H1 (cell line): ENCODE results near the gene SLC25A11. TPM values are rescaled to one million over a fixed set of nuclear protein-coding genes. Genes with fewer than 3 reads are reported as not detected.

Experiments used
- CTCF ChIA-PET: fragments of 300-600 bp; sonication (Branson Sonifier 250); formaldehyde crosslinking; loops from one replicate; lab custom pipeline; 2021; ENCODE audit not compliant: partially characterized antibody; lab: Charles Lee
- POLR2A ChIA-PET: fragments of 300-600 bp; sonication (Branson Sonifier 250); formaldehyde crosslinking; loops from one replicate; lab custom pipeline; 2021; ENCODE audit warnings: inconsistent platforms; ENCODE audit not compliant: partially characterized antibody; lab: Charles Lee
- DNase-seq, 2 experiments: peaks; one replicate each; pipeline versions ENCODE4 v3.0.0 to v3.0.0-alpha.2; 2010 to 2022; ENCODE audit warnings: low spot score in 2 of 2, low read depth in 1 of 2, mixed read lengths in 1 of 2
- FAIRE-seq: peaks from 2 replicates; lab custom pipeline; 2011; peaks lifted over from hg19 to GRCh38; lab: Jason Lieb, UNC
- H2AFZ ChIP-seq: 2 replicates; pipeline ENCODE4 v1.8.1; 2012; ENCODE audit warnings: low read length, inconsistent platforms
- H2AK5ac ChIP-seq: 2 replicates; pipeline ENCODE4 v1.6.1; 2013; ENCODE audit warnings: low read depth, low read length
- H2BK120ac ChIP-seq: replicated peaks from 2 replicates; pipeline ENCODE3; 2013; ENCODE audit warnings: low read depth, low read length, inconsistent platforms
- H2BK12ac ChIP-seq: 2 replicates; pipeline ENCODE4 v1.6.1; 2013; ENCODE audit warnings: low read depth, low read length
- H2BK15ac ChIP-seq: 2 replicates; pipeline ENCODE4 v1.6.1; 2013; ENCODE audit warnings: low read length
- H2BK20ac ChIP-seq: 2 replicates; pipeline ENCODE4 v1.6.1; 2013; ENCODE audit warnings: low read length
- H2BK5ac ChIP-seq: 2 replicates; pipeline ENCODE4 v1.6.1; 2013; ENCODE audit warnings: low read depth, low read length
- H3K14ac ChIP-seq: 2 replicates; pipeline ENCODE4 v1.6.1; 2013; ENCODE audit warnings: inconsistent platforms; ENCODE audit not compliant: insufficient read length
- H3K18ac ChIP-seq: 2 replicates; pipeline ENCODE4 v1.6.1; 2013; ENCODE audit warnings: low read length; ENCODE audit errors: extremely low read depth
- H3K23ac ChIP-seq: 2 replicates; pipeline ENCODE4 v1.6.1; 2013; ENCODE audit warnings: inconsistent platforms; ENCODE audit not compliant: insufficient read length
- H3K23me2 ChIP-seq: 2 replicates; pipeline ENCODE4 v1.6.1; 2013; ENCODE audit warnings: low read depth, low read length
- H3K27ac ChIP-seq: 2 replicates; pipeline ENCODE4 v1.6.1; 2011; ENCODE audit warnings: low read depth, low read length, inconsistent platforms
- H3K27me3 ChIP-seq, 4 experiments: replicated peaks in 1 of 4; 1 replicate in 1 of 4; 2 replicates in 3 of 4; pipeline versions ENCODE4 v1.6.1 to v1.8.1; 2011 to 2013; ENCODE audit warnings: low read length in 3 of 4, mild to moderate bottlenecking in 3 of 4, inconsistent platforms in 2 of 4, mixed read lengths in 2 of 4, moderate library complexity in 1 of 4; ENCODE audit not compliant: control insufficient read depth in 3 of 4, insufficient read depth in 3 of 4; ENCODE audit errors: extremely low read depth in 1 of 4
- H3K36me3 ChIP-seq, 4 experiments: 2 replicates each; pipeline versions ENCODE4 v1.6.1 to v1.8.1; 2011 to 2013; ENCODE audit warnings: mild to moderate bottlenecking in 4 of 4, low read length in 3 of 4, moderate library complexity in 2 of 4, control low read depth in 1 of 4, inconsistent platforms in 1 of 4; ENCODE audit not compliant: insufficient read depth in 4 of 4, control insufficient read depth in 2 of 4
- H3K4ac ChIP-seq: replicated peaks from 2 replicates; pipeline ENCODE3; 2013; ENCODE audit warnings: low read length, low read depth, mixed read lengths, inconsistent platforms; ENCODE audit not compliant: insufficient read length
- H3K4me1 ChIP-seq, 4 experiments: replicated peaks in 1 of 4; 1 replicate in 1 of 4; 2 replicates in 3 of 4; pipeline versions ENCODE4 v1.6.1 to v1.8.1; 2011 to 2013; ENCODE audit warnings: low read length in 3 of 4, inconsistent platforms in 2 of 4, mixed read lengths in 1 of 4; ENCODE audit not compliant: insufficient read depth in 4 of 4, control insufficient read depth in 3 of 4
- H3K4me2 ChIP-seq, 2 experiments: 2 replicates each; pipeline versions ENCODE4 v1.6.1 to v1.8.1; 2011 to 2013; ENCODE audit warnings: low read depth in 2 of 2, low read length in 2 of 2, control low read depth in 1 of 2, inconsistent platforms in 1 of 2, mild to moderate bottlenecking in 1 of 2; ENCODE audit not compliant: insufficient read depth in 1 of 2
- H3K4me3 ChIP-seq, 4 experiments: fragments of 200-600, 300-600 bp in 1 of 4; sonication (generic), shearing (Covaris generic), sonication (Bioruptor Twin) in 1 of 4; 2 replicates each; pipeline versions ENCODE4 v1.5.1 to v1.8.1; 2011 to 2016; ENCODE audit warnings: low read length in 4 of 4, low read depth in 3 of 4, control low read depth in 2 of 4, inconsistent platforms in 2 of 4, mild to moderate bottlenecking in 2 of 4, mixed read lengths in 1 of 4, moderate library complexity in 1 of 4; ENCODE audit not compliant: insufficient read depth in 2 of 4; ENCODE audit errors: extremely low read depth in 1 of 4
- H3K56ac ChIP-seq: replicated peaks from 2 replicates; pipeline ENCODE3; 2013; ENCODE audit warnings: low read depth, mild to moderate bottlenecking, mixed read lengths, low read length, inconsistent platforms; ENCODE audit not compliant: insufficient read length
- H3K79me1 ChIP-seq: 2 replicates; pipeline ENCODE4 v1.6.1; 2013; ENCODE audit warnings: low read depth, low read length, control low read depth
- H3K79me2 ChIP-seq, 2 experiments: 2 replicates each; pipeline versions ENCODE4 v1.6.1 to v1.8.1; 2012 to 2013; ENCODE audit warnings: low read length in 2 of 2, mild to moderate bottlenecking in 2 of 2, inconsistent platforms in 1 of 2; ENCODE audit not compliant: insufficient read depth in 2 of 2, control insufficient read depth in 1 of 2
- H3K9ac ChIP-seq, 4 experiments: replicated peaks in 1 of 4; 1 replicate in 1 of 4; 2 replicates in 3 of 4; pipeline versions ENCODE4 v1.6.1 to v1.8.1; 2011 to 2013; ENCODE audit warnings: low read depth in 3 of 4, low read length in 3 of 4, control low read depth in 2 of 4, mild to moderate bottlenecking in 2 of 4, moderate library complexity in 2 of 4, inconsistent platforms in 1 of 4; ENCODE audit errors: extremely low read depth in 1 of 4
- H3K9me3 ChIP-seq, 2 experiments: 2 replicates each; pipeline versions ENCODE4 v1.6.1 to v1.8.1; 2012 to 2013; ENCODE audit warnings: mild to moderate bottlenecking in 2 of 2, moderate library complexity in 2 of 2, control low read depth in 1 of 2, inconsistent platforms in 1 of 2, low read depth in 1 of 2, low read length in 1 of 2, mixed read lengths in 1 of 2; ENCODE audit not compliant: insufficient read depth in 2 of 2
- H4K20me1 ChIP-seq, 2 experiments: replicated peaks in 1 of 2; 2 replicates each; pipeline versions ENCODE3 to v1.8.1; 2011 to 2013; ENCODE audit warnings: inconsistent platforms in 2 of 2, low read length in 2 of 2, mild to moderate bottlenecking in 1 of 2; ENCODE audit not compliant: insufficient read depth in 2 of 2, control insufficient read depth in 1 of 2
- H4K5ac ChIP-seq: 2 replicates; pipeline ENCODE4 v1.6.1; 2013; ENCODE audit warnings: low read length, low read depth, mixed read lengths, inconsistent platforms; ENCODE audit not compliant: insufficient read length
- H4K8ac ChIP-seq: 2 replicates; pipeline ENCODE4 v1.8.0; 2013; ENCODE audit warnings: mild to moderate bottlenecking, moderate library complexity, low read length, inconsistent platforms; ENCODE audit not compliant: insufficient read depth; ENCODE audit errors: extremely low read depth
- H4K91ac ChIP-seq: replicated peaks from 2 replicates; pipeline ENCODE3; 2013; ENCODE audit warnings: low read length, mixed read lengths, inconsistent platforms; ENCODE audit not compliant: insufficient read length
- EP300 ChIP-seq, 2 experiments: IDR thresholded peaks; 1 replicate in 1 of 2; 2 replicates in 1 of 2; pipeline ENCODE4 v1.6.1; 2011 to 2012; ENCODE audit warnings: low read depth in 2 of 2, low read length in 2 of 2, mild to moderate bottlenecking in 2 of 2, borderline replicate concordance in 1 of 2, inconsistent platforms in 1 of 2, moderate library complexity in 1 of 2
- JUN ChIP-seq: IDR thresholded peaks from 2 replicates; pipeline ENCODE4 v1.6.1; 2011; ENCODE audit warnings: low read depth, mild to moderate bottlenecking, improper control_type of control experiment, low read length
- SAP30 ChIP-seq: fragments of 300-600 bp; sonication (generic); IDR thresholded peaks from 2 replicates; pipeline ENCODE4 v1.7.1; 2012; ENCODE audit warnings: low read length, moderate library complexity, mild to moderate bottlenecking, inconsistent platforms; ENCODE audit not compliant: insufficient read depth, insufficient replicate concordance
- SIN3A ChIP-seq, 2 experiments: IDR thresholded peaks in 1 of 2; conservative IDR thresholded peaks in 1 of 2; 2 replicates each; pipeline ENCODE4 v1.6.1; 2011 to 2012; ENCODE audit warnings: low read length in 2 of 2, improper control_type of control experiment in 1 of 2, low read depth in 1 of 2, mild to moderate bottlenecking in 1 of 2
- SRF ChIP-seq: IDR thresholded peaks from 2 replicates; pipeline ENCODE4 v1.6.1; 2011; ENCODE audit warnings: mild to moderate bottlenecking, low read depth, low read length, moderate library complexity
- TEAD4 ChIP-seq: IDR thresholded peaks from 2 replicates; pipeline ENCODE4 v1.6.1; 2012; ENCODE audit warnings: low read depth, low read length, inconsistent platforms, mixed read lengths
- WGBS, 2 experiments: shearing (Covaris generic) in 1 of 2; methylation state at CpG; one replicate each; pipeline versions ENCODE4 v1.1.6 to v1.1.7; 2013 to 2015; ENCODE audit warnings: low lambda C conversion rate in 2 of 2, mixed read lengths in 2 of 2, inconsistent platforms in 1 of 2, low coverage in 1 of 2, missing lambda C conversion rate in 1 of 2; ENCODE audit not compliant: insufficient replicate concordance in 2 of 2, insufficient coverage in 1 of 2, insufficient read length in 1 of 2; ENCODE audit errors: extremely low coverage in 1 of 2, missing lambda C conversion rate in 1 of 2; 5-methylcytosine and 5-hydroxymethylcytosine counted together
- polyA plus RNA-seq, 7 experiments: library from polyadenylated mRNA; depleted of rRNA in 3 of 7; stranded (reverse) in 5 of 7; unstranded in 2 of 7; fragments of >200 nt in 5 of 7; fragments of 200-250 nt in 2 of 7; gene quantifications; 1 replicate in 5 of 7; 2 replicates in 1 of 7; 4 replicates in 1 of 7; pipeline versions ENCODE4 v1.2.1 to v1.2.3, GENCODE V29; 2011 to 2013; ENCODE audit warnings: missing spikeins in 2 of 7, mixed read lengths in 2 of 7
- total RNA-seq: library from RNA; stranded (reverse); fragmentation: NEBNext Ultra II Directional; extraction: Animal tissue kit (Norgen Biotek cat#: 25700); gene quantifications from 2 replicates; pipeline ENCODE4 v1.2.1, GENCODE V29; 2021

SLC25A11 gene
- total and polyA plus RNA-seq, 2 of the 8 experiments (the other 6 are each of a cell fraction or from before 2014, with no cell fraction given): 55.9 to 97.0 TPM

DNA sequence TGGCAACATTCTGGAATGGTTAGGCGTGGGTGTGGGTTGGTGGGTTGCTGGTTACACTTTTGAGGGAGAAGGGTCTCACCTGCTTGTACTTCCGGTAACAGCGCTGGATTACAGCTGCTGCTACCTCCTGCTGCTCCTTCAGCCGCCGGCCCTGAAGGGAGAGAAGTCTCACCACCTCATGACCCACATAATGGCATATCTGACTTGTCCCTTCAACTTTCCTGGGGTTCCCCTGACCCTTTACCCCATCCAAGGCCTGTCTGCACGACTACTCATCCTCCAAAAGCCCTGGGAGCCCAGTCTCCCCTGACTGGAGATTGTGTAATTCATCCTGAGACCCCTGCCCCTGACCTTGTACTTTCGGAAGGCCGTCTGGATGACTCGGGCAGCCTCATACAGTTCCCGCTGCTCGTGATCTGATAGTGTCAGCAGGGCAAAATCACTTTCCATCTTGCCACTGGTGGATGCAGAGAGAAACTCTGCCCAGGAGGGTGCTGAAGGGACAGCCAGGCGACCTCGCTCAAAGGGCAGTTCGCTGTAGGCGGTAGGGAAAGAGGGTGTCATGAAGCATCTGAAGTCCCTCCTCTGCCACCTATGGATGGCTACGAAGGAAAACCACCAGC lies 29.8 kb upstream of the SLC25A11 start:
- peak overlapping the region; percentile 92 to 99 for H3K4me2 ChIP-seq
- H2BK20ac ChIP-seq: no peak overlapping the region
- H3K79me2 ChIP-seq: peaks cover 0 to 16% of the 10 kb centered on the region in 2 experiments; a peak in 2 of 4 replicates
- ChIA-PET CTCF (interaction anchor here (1.0 to 6.2 kb wide), 8 partner anchors 8 to 61 kb away, joined by 3 to 31 read pairs (median 8); partner anchors contain the start of genes CAMTA2 and ENO3), POLR2A (interaction anchor here (0.6 to 32.4 kb wide), 9 partner anchors 9 to 242 kb away, joined by 3 to 987 read pairs (median 7); partner anchors contain the start of genes C17orf107, CAMTA2, ENO3 and INCA1)
- no peak for TF ChIP-seq SRF
- no peak for TF ChIP-seq TEAD4
- no peak for TF ChIP-seq EP300 (IDR thresholded peaks at IDR 0.05; ENCODE audit: borderline replicate concordance in 1 of 2, low read depth in 2 of 2, low read length in 2 of 2)
- no peak for TF ChIP-seq SAP30
- no peak for TF ChIP-seq SIN3A (conservative IDR thresholded peaks at IDR 0.05 in 1 of 2, IDR thresholded peaks at IDR 0.05 in 1 of 2; ENCODE audit: low read depth in 1 of 2, low read length in 2 of 2)
- no peak for TF ChIP-seq JUN
- peaks cover 0 to 11% (median 0%) of the 10 kb centered on the region in 4 experiments; a peak in 1 of 8 replicates for H3K36me3 ChIP-seq
- peak overlapping the region; percentile 93; the same call in 1 of the 2 replicates for H3K18ac ChIP-seq
- peak overlapping the region in 3 of 4 experiments; percentile 71 to 90 (median 89); a peak in 7 of 8 replicates for H3K4me3 ChIP-seq
- H3K4me1 ChIP-seq: peaks cover 2 to 16% (median 9%) of the 10 kb centered on the region in 4 experiments
- no peak overlapping the region for H3K27ac ChIP-seq
- H3K4ac ChIP-seq: no peak overlapping the region
- H3K79me1 ChIP-seq: peaks cover 3% of the 10 kb centered on the region; the same call in 1 of the 2 replicates
- H2BK5ac ChIP-seq: peak overlapping the region; percentile 66; the same call in 1 of the 2 replicates
- DNase-seq (no peak), FAIRE-seq (no peak)
- H4K8ac ChIP-seq: no peak overlapping the region
- H3K23me2 ChIP-seq: peaks cover 19% of the 10 kb centered on the region; the same call in 1 of the 2 replicates
- peak overlapping the region in 2 of 4 experiments; percentile 14 to 67; a peak in 2 of 7 replicates for H3K9ac ChIP-seq
- H4K20me1 ChIP-seq: peaks cover 2 to 11% of the 10 kb centered on the region in 2 experiments
- H2BK15ac ChIP-seq: no peak overlapping the region; the same call in 1 of the 2 replicates
- H2BK12ac ChIP-seq: peak overlapping the region; percentile 1; the same call in 1 of the 2 replicates
- no peak overlapping the region for H3K56ac ChIP-seq
- no peaks in the 10 kb centered on the region for H3K9me3 ChIP-seq
- H4K5ac ChIP-seq: no peak overlapping the region
- H2AK5ac ChIP-seq: peak overlapping the region; percentile 45; the same call in 1 of the 2 replicates
- no peak overlapping the region for H4K91ac ChIP-seq
- no peak overlapping the region for H2AFZ ChIP-seq
- no peak overlapping the region for H3K14ac ChIP-seq
- H3K23ac ChIP-seq: no peak overlapping the region
- H3K27me3 ChIP-seq: peaks cover 0 to 21% (median 10%) of the 10 kb centered on the region in 4 experiments; a peak in 5 of 7 replicates
- 84% methylated on average over 16 of the region's 16 CpGs; no CpG with 5 or more reads in 1 of the 2 experiments for WGBS, 2 experiments
- no peak overlapping the region for H2BK120ac ChIP-seq
